IPS-NIHi11 (cell line): ENCODE results near the gene SMIM12.
"Not testable (repeated sequence)": the region's sequence is repeated elsewhere in the genome, so short reads cannot be mapped to it uniquely, and the experiment has no call there.

Experiments used
- DNase-seq: peaks from one replicate; pipeline ENCODE4 v3.0.0; 2012; ENCODE audit warnings: mixed read lengths, low spot score

The SMIM12 gene

GRCh38 chr1:34843392-34844251 lies 15.9 kb downstream of the SMIM12 start:
- DNase-seq: no peak

- no peak for DNase-seq
Measured at GRCh38 chr1:34842952-34843371, 16.6 kb downstream of the SMIM12 start.

GRCh38 chr1:34842073-34842472 lies 17.5 kb downstream of the SMIM12 start:
- no peak for DNase-seq

- DNase-seq: no peak
Measured at GRCh38 chr1:34840426-34840825, 19.1 kb downstream of the SMIM12 start.

GRCh38 chr1:34839526-34840305 lies 19.8 kb downstream of the SMIM12 start:
- DNase-seq: no peak

- DNase-seq: no peak
Measured at GRCh38 chr1:34833711-34834110, 25.8 kb downstream of the SMIM12 start.

GRCh38 chr1:34831721-34832246 lies 27.8 kb downstream of the SMIM12 start:
- DNase-seq: no peak

- no peak for DNase-seq
Measured at GRCh38 chr1:34829250-34829649, 30.3 kb downstream of the SMIM12 start.

- DNase-seq: no peak
Measured at GRCh38 chr1:34828611-34829010, 30.9 kb downstream of the SMIM12 start.

- DNase-seq: no peak
Measured at GRCh38 chr1:34827341-34827941, 32.1 kb downstream of the SMIM12 start.

- no peak for DNase-seq
Measured at GRCh38 chr1:34825455-34826091, 34.0 kb downstream of the SMIM12 start.

GRCh38 chr1:34824817-34825454 lies 34.6 kb downstream of the SMIM12 start:
- DNase-seq: no peak

GRCh38 chr1:34822202-34822601 lies 37.3 kb downstream of the SMIM12 start:
- no peak for DNase-seq

GRCh38 chr1:34818862-34819261 lies 40.7 kb downstream of the SMIM12 start:
- DNase-seq: not testable (repeated sequence)

GRCh38 chr1:34816778-34817177 lies 42.8 kb downstream of the SMIM12 start:
- DNase-seq: no peak

GRCh38 chr1:34816332-34816731 lies 43.2 kb downstream of the SMIM12 start:
- DNase-seq: no peak

GRCh38 chr1:34810781-34811180 lies 48.8 kb downstream of the SMIM12 start:
- not testable (repeated sequence) for DNase-seq

- no peak for DNase-seq
Measured at GRCh38 chr1:34808051-34808810, 51.3 kb downstream of the SMIM12 start.

GRCh38 chr1:34806396-34806795 lies 53.2 kb downstream of the SMIM12 start:
- peak; percentile 0 for DNase-seq

GRCh38 chr1:34803770-34804169 lies 55.8 kb downstream of the SMIM12 start:
- DNase-seq: no peak
